Measurements from ENCODE around the gene IKBKE. TPM values are rescaled to one million over a fixed set of nuclear protein-coding genes. Genes with fewer than 3 reads are reported as not detected.

Gene IKBKE
- total RNA-seq, 1 donor from 2014 or later: 15.6 TPM

- H3K4me3 ChIP-seq (ENCODE audit: low read depth, low read length): no peak overlapping the region
- no peak for TF ChIP-seq CTCF (conservative IDR thresholded peaks at IDR 0.05; ENCODE audit: low read depth, low read length)
- no peak for DNase-seq (ENCODE audit: low read depth)
Observed at GRCh38 chr1:206545351-206545750, 75.1 kb downstream of the IKBKE start.

Other genes starting within 250 kb of the IKBKE start
- gene RASSF5, start 37.1 kb downstream of the IKBKE start, total RNA-seq: 3.5 and 4.7 TPM in 2 replicates
- gene EIF2D, start 142.0 kb downstream of the IKBKE start, total RNA-seq: 45.6 and 53.2 TPM in 2 replicates
- gene DYRK3, start 165.1 kb downstream of the IKBKE start, total RNA-seq: 2.9 and 5.1 TPM in 2 replicates
- 45.5 and 57.9 TPM in 2 replicates for gene MAPKAPK2, start 214.4 kb downstream of the IKBKE start, total RNA-seq

Measured in epithelial cell of proximal tubule (primary cell).